ENCODE results near the gene CT45A1. TPM values are rescaled to one million over a fixed set of nuclear protein-coding genes. Genes with fewer than 3 reads are reported as not detected.

The CT45A1 gene
- not detected in 2 replicates for total RNA-seq

GRCh38 chrX:135713183-135713689, at the start of gene CT45A1:
CT45A1 (plus strand) TSS chrX:135713639; CDS start chrX:135718941, 5,302 bp downstream.

GRCh38 chrX:135768091-135768490, 54.7 kb downstream of the CT45A1 start, which contains the start of gene CT45A3:
CT45A3 (minus strand) TSS chrX:135768191; CDS start chrX:135764444, 3,747 bp downstream.

Other genes starting within 250 kb of the CT45A1 start
- 12.4 and 15.4 TPM in 2 replicates for gene INTS6L, start 193.0 kb upstream of the CT45A1 start, total RNA-seq
- not detected in 2 replicates for gene CT45A3, start 54.6 kb downstream of the CT45A1 start, total RNA-seq
- gene CT45A5, start 71.9 kb downstream of the CT45A1 start, total RNA-seq = not detected in 2 replicates
- not detected in 2 replicates for gene CT45A6, start 89.1 kb downstream of the CT45A1 start, total RNA-seq
- not detected in 2 replicates for gene CT45A2, start 106.4 kb downstream of the CT45A1 start, total RNA-seq
- gene CT45A7, start 123.6 kb downstream of the CT45A1 start, total RNA-seq = not detected in 2 replicates
- not detected in 2 replicates for gene CT45A8, start 140.9 kb downstream of the CT45A1 start, total RNA-seq
- not detected in 2 replicates for gene CT45A9, start 158.2 kb downstream of the CT45A1 start, total RNA-seq
- gene CT45A10, start 179.8 kb downstream of the CT45A1 start, total RNA-seq = not detected in 2 replicates
- not detected in 2 replicates for gene SAGE1, start 180.1 kb downstream of the CT45A1 start, total RNA-seq